ENCODE data around the gene POLR1A. TPM values are rescaled to one million over a fixed set of nuclear protein-coding genes. Genes with fewer than 3 reads are reported as not detected.

POLR1A gene
- total and polyA plus RNA-seq, 2 donors (not counting 3 experiments of a cell fraction or from before 2014, with no cell fraction given): 7.6 to 40.7 TPM

DNA sequence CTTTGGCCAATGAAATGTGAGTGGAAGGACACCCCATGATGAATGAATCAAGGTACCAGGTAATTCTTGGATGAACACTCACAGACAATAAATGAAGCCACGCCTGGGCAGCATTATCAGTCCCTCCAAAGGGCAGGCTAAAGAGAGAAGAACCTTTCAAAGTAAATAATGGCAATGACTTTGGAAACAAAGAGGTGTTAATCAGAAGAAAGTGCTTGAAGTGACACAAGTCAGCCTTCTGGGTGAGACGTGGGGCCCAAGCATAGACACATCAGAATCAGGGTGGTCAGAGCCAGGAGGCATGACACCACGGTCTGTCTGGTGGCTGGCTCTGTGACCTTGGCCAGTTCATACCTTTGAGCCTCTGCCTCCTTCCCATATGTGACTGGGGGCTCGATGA is 103.3 kb downstream of the POLR1A start:
- Histone ChIP-seq H3K9me1 (replicated peaks; ENCODE audit: control insufficient read depth, extremely low read depth, insufficient read depth, low read length) (no peaks in the 10 kb centered on the region), H4K20me1 (replicated peaks; ENCODE audit: control insufficient read depth, extremely low read depth, insufficient read depth, low read length) (no peaks in the 10 kb centered on the region), H3K36me3 (ENCODE audit: control insufficient read depth in 2 of 2, extremely low read depth in 1 of 2, insufficient read depth in 2 of 2, low read length in 2 of 2) (no peaks in the 10 kb centered on the region), H2AFZ (ENCODE audit: low read depth, low read length) (no peak overlapping the region), H3K9ac (replicated peaks; ENCODE audit: extremely low read depth, insufficient read depth, low read length) (no peak overlapping the region), H3K4me2 (ENCODE audit: insufficient read depth, low read length) (no peak overlapping the region), H3K27me3 (ENCODE audit: control insufficient read depth in 2 of 2, insufficient read depth in 2 of 2, low read length in 2 of 2) (no peaks in the 10 kb centered on the region), H3K4me1 (ENCODE audit: control insufficient read depth, extremely low read depth, insufficient read depth, low read length) (peaks cover 14% of the 10 kb centered on the region), H3K79me2 (ENCODE audit: control insufficient read depth, insufficient read depth, low read length) (no peaks in the 10 kb centered on the region), H3K4me3 (replicated peaks in 1 of 3; ENCODE audit: insufficient read depth in 1 of 3, low read depth in 1 of 3, low read length in 3 of 3) (no peak overlapping the region), H3K27ac (ENCODE audit: insufficient read depth, low read depth, low read length) (no peak overlapping the region), H3K9me3 (replicated peaks; ENCODE audit: control insufficient read depth, insufficient read depth, low read length) (no peaks in the 10 kb centered on the region)
- dilution Hi-C loops (cut with MboI; ENCODE audit: extremely low pct_ligation_motif_present, low sequenced_read_pairs): no loop called here
- intact Hi-C loops (cut with micrococcal nuclease): no loop called here
- CTCF ChIA-PET: no interaction called here
- BruUV-seq (replicated peaks): no TSS peak
- FAIRE-seq: no peak
- DNase-seq (ENCODE audit: low read depth, low spot score): no peak
- POLR2A ChIA-PET: no interaction called here
- TF ChIP-seq POLR2AphosphoS5 (IDR thresholded peaks at IDR 0.05; ENCODE audit: insufficient read depth, low read depth, low read length) (no peak), POLR2A (IDR thresholded peaks at IDR 0.05; ENCODE audit: low read depth, low read length) (no peak), FOS (IDR thresholded peaks at IDR 0.05; ENCODE audit: borderline replicate concordance, insufficient read depth, low read length) (no peak), MYC (IDR thresholded peaks at IDR 0.05; ENCODE audit: low read depth, low read length) (no peak), EZH2 (IDR thresholded peaks at IDR 0.05; ENCODE audit: borderline replicate concordance, low read depth, low read length, severe bottlenecking) (no peak), JUN (IDR thresholded peaks at IDR 0.05; ENCODE audit: borderline replicate concordance, insufficient read depth, insufficient read length, low read depth) (no peak), GATA2 (IDR thresholded peaks at IDR 0.05; ENCODE audit: insufficient read depth, insufficient read length, low read depth, low read length) (no peak)
- TF ChIP-seq, protein P1, sequence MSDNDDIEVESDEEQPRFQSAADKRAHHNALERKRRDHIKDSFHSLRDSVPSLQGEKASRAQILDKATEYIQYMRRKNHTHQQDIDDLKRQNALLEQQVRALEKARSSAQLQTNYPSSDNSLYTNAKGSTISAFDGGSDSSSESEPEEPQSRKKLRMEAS (IDR thresholded peaks at IDR 0.05; ENCODE audit: insufficient read depth, insufficient read length): no peak
- TF ChIP-seq, protein P2, sequence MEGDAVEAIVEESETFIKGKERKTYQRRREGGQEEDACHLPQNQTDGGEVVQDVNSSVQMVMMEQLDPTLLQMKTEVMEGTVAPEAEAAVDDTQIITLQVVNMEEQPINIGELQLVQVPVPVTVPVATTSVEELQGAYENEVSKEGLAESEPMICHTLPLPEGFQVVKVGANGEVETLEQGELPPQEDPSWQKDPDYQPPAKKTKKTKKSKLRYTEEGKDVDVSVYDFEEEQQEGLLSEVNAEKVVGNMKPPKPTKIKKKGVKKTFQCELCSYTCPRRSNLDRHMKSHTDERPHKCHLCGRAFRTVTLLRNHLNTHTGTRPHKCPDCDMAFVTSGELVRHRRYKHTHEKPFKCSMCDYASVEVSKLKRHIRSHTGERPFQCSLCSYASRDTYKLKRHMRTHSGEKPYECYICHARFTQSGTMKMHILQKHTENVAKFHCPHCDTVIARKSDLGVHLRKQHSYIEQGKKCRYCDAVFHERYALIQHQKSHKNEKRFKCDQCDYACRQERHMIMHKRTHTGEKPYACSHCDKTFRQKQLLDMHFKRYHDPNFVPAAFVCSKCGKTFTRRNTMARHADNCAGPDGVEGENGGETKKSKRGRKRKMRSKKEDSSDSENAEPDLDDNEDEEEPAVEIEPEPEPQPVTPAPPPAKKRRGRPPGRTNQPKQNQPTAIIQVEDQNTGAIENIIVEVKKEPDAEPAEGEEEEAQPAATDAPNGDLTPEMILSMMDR (IDR thresholded peaks at IDR 0.05; ENCODE audit: extremely low read depth in 1 of 2, insufficient read depth in 1 of 2, low read depth in 1 of 2, low read length in 2 of 2): no peak

Data from endothelial cell of umbilical vein (primary cell).